ENCODE data around the gene FAS. TPM values are rescaled to one million over a fixed set of nuclear protein-coding genes. Genes with fewer than 3 reads are reported as not detected.

FAS gene
- total RNA-seq, 3 donors from 2014 or later (not counting 1 experiment from before 2014, with no cell fraction given), result 17.3 to 29.9 (median 26.5) TPM

GRCh38 chr10:88944813-88945212 is 45.8 kb upstream of the FAS start:
- Mint-ChIP-seq H3K27me3 (ENCODE audit: low read depth in 2 of 2) (no peaks in the 10 kb centered on the region), H3K4me1 (no peaks in the 10 kb centered on the region), H3K4me3 (no peak overlapping the region), H3K27ac (no peak overlapping the region), H3K36me3 (no peaks in the 10 kb centered on the region), H3K9me3 (no peaks in the 10 kb centered on the region)
- no peak for DNase-seq
- no peaks in the 10 kb centered on the region for H3K4me1 ChIP-seq (ENCODE audit: control insufficient read depth, insufficient read depth, low read length)
- 78% methylated on average over 1 of the region's 3 CpGs for WGBS (ENCODE audit: insufficient coverage)
- intact Hi-C loops (cut with micrococcal nuclease), result no loop called here
- ATAC-seq, result no peak
- no peaks in the 10 kb centered on the region for H3K36me3 ChIP-seq (ENCODE audit: control insufficient read depth, insufficient read depth, low read length)
- H3K4me3 ChIP-seq (ENCODE audit: low read length), result no peak overlapping the region
- H3K27me3 ChIP-seq (ENCODE audit: control insufficient read depth, insufficient read depth, low read length), result no peaks in the 10 kb centered on the region
- no peaks in the 10 kb centered on the region for H3K9me3 ChIP-seq (ENCODE audit: control insufficient read depth, insufficient read depth, low read length)
- no peak for TF ChIP-seq CTCF (IDR thresholded peaks at IDR 0.05)
- no peak overlapping the region for H3K27ac ChIP-seq (ENCODE audit: low read length)

GRCh38 chr10:88946200-88946599 is 44.4 kb upstream of the FAS start:
- no peak for DNase-seq
- H3K9me3 Mint-ChIP-seq, result no peaks in the 10 kb centered on the region
- no peak for ATAC-seq
- H3K4me3 Mint-ChIP-seq, result no peak overlapping the region
- no peak for TF ChIP-seq CTCF (IDR thresholded peaks at IDR 0.05)
- no peaks in the 10 kb centered on the region for H3K4me1 Mint-ChIP-seq
- Histone ChIP-seq H3K27ac (ENCODE audit: low read length) (no peak overlapping the region), H3K9me3 (ENCODE audit: control insufficient read depth, insufficient read depth, low read length) (no peaks in the 10 kb centered on the region), H3K4me1 (ENCODE audit: control insufficient read depth, insufficient read depth, low read length) (no peaks in the 10 kb centered on the region), H3K4me3 (ENCODE audit: low read length) (no peak overlapping the region), H3K27me3 (ENCODE audit: control insufficient read depth, insufficient read depth, low read length) (no peaks in the 10 kb centered on the region), H3K36me3 (ENCODE audit: control insufficient read depth, insufficient read depth, low read length) (no peaks in the 10 kb centered on the region)
- 75% methylated on average over 1 of the region's 1 CpG for WGBS (ENCODE audit: insufficient coverage)
- intact Hi-C loops (cut with micrococcal nuclease), result no loop called here
- H3K27ac Mint-ChIP-seq, result no peak overlapping the region
- H3K36me3 Mint-ChIP-seq, result no peaks in the 10 kb centered on the region
- H3K27me3 Mint-ChIP-seq (ENCODE audit: low read depth in 2 of 2), result no peaks in the 10 kb centered on the region

- no peak overlapping the region for H3K27ac Mint-ChIP-seq
- no peak for DNase-seq
- intact Hi-C loops (cut with micrococcal nuclease), result no loop called here
Observed at GRCh38 chr10:88946965-88947590, 43.5 kb upstream of the FAS start.

More at GRCh38 chr10:88946965-88947590, 43.5 kb upstream of the FAS start:
- no peak for TF ChIP-seq CTCF (IDR thresholded peaks at IDR 0.05)
- Mint-ChIP-seq H3K4me1 (no peaks in the 10 kb centered on the region), H3K9me3 (no peaks in the 10 kb centered on the region), H3K36me3 (no peaks in the 10 kb centered on the region), H3K4me3 (no peak overlapping the region), H3K27me3 (ENCODE audit: low read depth in 2 of 2) (no peaks in the 10 kb centered on the region)
- Histone ChIP-seq H3K9me3 (ENCODE audit: control insufficient read depth, insufficient read depth, low read length) (no peaks in the 10 kb centered on the region), H3K4me1 (ENCODE audit: control insufficient read depth, insufficient read depth, low read length) (no peaks in the 10 kb centered on the region), H3K36me3 (ENCODE audit: control insufficient read depth, insufficient read depth, low read length) (no peaks in the 10 kb centered on the region), H3K4me3 (ENCODE audit: low read length) (no peak overlapping the region), H3K27ac (ENCODE audit: low read length) (no peak overlapping the region), H3K27me3 (ENCODE audit: control insufficient read depth, insufficient read depth, low read length) (no peaks in the 10 kb centered on the region)
- ATAC-seq, result no peak
- WGBS (ENCODE audit: insufficient coverage), result 92% methylated on average over 4 of the region's 6 CpGs

Data from natural killer cell (primary cell).